Suprapubic skin (tissue), 3 donors: Measurements from ENCODE around the gene ITGA2.

Experiments used
- CTCF ChIP-seq, 2 donors: fragments of 200-600 bp in 1 of 2; fragments of 450-650 bp in 1 of 2; sonication (generic) in 1 of 2; IDR thresholded peaks; one replicate each; pipeline ENCODE4 v1.5.1; 2016 to 2019; ENCODE audit warnings: antibody characterized with exemption in 2 of 2, mild to moderate bottlenecking in 1 of 2, moderate library complexity in 1 of 2
- POLR2AphosphoS5 ChIP-seq, 3 donors: sonication (generic); formaldehyde crosslinking; IDR thresholded peaks; one replicate each; pipeline ENCODE4 v1.6.1; 2017; ENCODE audit warnings: antibody characterized with exemption in 3 of 3

GRCh38 chr5:53069626-53070025 is 80.5 kb downstream of the ITGA2 start:
- TF ChIP-seq CTCF (IDR thresholded peaks at IDR 0.05), result no peak
- TF ChIP-seq POLR2AphosphoS5 (IDR thresholded peaks at IDR 0.05), result no peak
